CD4-positive, alpha-beta memory T cell (primary cell): Measurements from ENCODE around the gene PTHLH. TPM values are rescaled to one million over a fixed set of nuclear protein-coding genes. Genes with fewer than 3 reads are reported as not detected.

Source experiments
- CTCF ChIA-PET: fragments of 350-600 bp; sonication (Branson Sonifier 250); formaldehyde crosslinking; loops from one replicate; lab custom pipeline; 2021; ENCODE audit warnings: inconsistent platforms; ENCODE audit not compliant: partially characterized antibody; lab: Charles Lee
- POLR2A ChIA-PET: fragments of 350-600 bp; sonication (Branson Sonifier 250); formaldehyde crosslinking; loops from one replicate; lab custom pipeline; 2021; ENCODE audit not compliant: partially characterized antibody; lab: Charles Lee
- DNase-seq, 5 donors: peaks; one replicate each; pipeline versions ENCODE4 v3.0.0 to v3.0.0-alpha.2; 2020 to 2022; ENCODE audit warnings: mixed read lengths in 1 of 5
- H3K27ac ChIP-seq: one replicate; pipeline ENCODE4 v1.7.0; 2013; ENCODE audit warnings: low read depth, low read length
- H3K27me3 ChIP-seq: 2 replicates; pipeline ENCODE4 v1.7.0; 2013; ENCODE audit warnings: mild to moderate bottlenecking, low read length, moderate library complexity; ENCODE audit not compliant: insufficient read depth
- H3K36me3 ChIP-seq: 2 replicates; pipeline ENCODE4 v1.7.0; 2013; ENCODE audit warnings: mild to moderate bottlenecking, low read length, moderate library complexity; ENCODE audit not compliant: insufficient read depth
- H3K4me1 ChIP-seq: 2 replicates; pipeline ENCODE4 v1.7.0; 2013; ENCODE audit warnings: mild to moderate bottlenecking, low read length, moderate library complexity; ENCODE audit not compliant: insufficient read depth
- H3K4me3 ChIP-seq, 2 donors: one replicate each; pipeline ENCODE4 v1.7.0; 2013; ENCODE audit warnings: low read length in 2 of 2, mild to moderate bottlenecking in 1 of 2
- H3K9me3 ChIP-seq, 2 donors: one replicate each; pipeline ENCODE4 v1.7.0; 2013; ENCODE audit warnings: low read length in 2 of 2, control low read depth in 1 of 2; ENCODE audit not compliant: control insufficient read depth in 1 of 2
- H3K27ac Mint-ChIP-seq, 7 donors: one replicate each; pipeline ENCODE4 v1.8.0; 2020 to 2021; ENCODE audit warnings: mixed read lengths in 7 of 7, mild to moderate bottlenecking in 6 of 7, inconsistent platforms in 3 of 7, moderate library complexity in 3 of 7
- H3K27me3 Mint-ChIP-seq, 2 donors: one replicate each; pipeline ENCODE4 v1.8.0; 2020 to 2021; ENCODE audit warnings: mixed read lengths in 2 of 2
- H3K36me3 Mint-ChIP-seq, 2 donors: one replicate each; pipeline ENCODE4 v1.8.0; 2020 to 2021; ENCODE audit warnings: mixed read lengths in 2 of 2, inconsistent platforms in 1 of 2, mild to moderate bottlenecking in 1 of 2
- H3K4me1 Mint-ChIP-seq, 4 donors: one replicate each; pipeline ENCODE4 v1.8.0; 2020 to 2021; ENCODE audit warnings: mixed read lengths in 4 of 4, mild to moderate bottlenecking in 1 of 4
- H3K4me3 Mint-ChIP-seq, 8 donors: one replicate each; pipeline ENCODE4 v1.8.0; 2020 to 2021; ENCODE audit warnings: mixed read lengths in 8 of 8, mild to moderate bottlenecking in 7 of 8, moderate library complexity in 6 of 8, inconsistent platforms in 3 of 8
- H3K9me3 Mint-ChIP-seq, 8 donors: one replicate each; pipeline ENCODE4 v1.8.0; 2020 to 2021; ENCODE audit warnings: mixed read lengths in 8 of 8, mild to moderate bottlenecking in 5 of 8, inconsistent platforms in 3 of 8, moderate library complexity in 1 of 8
- intact Hi-C: fragments of 100-400 bp; cut with micrococcal nuclease; formaldehyde crosslinking; loops from one replicate; pipeline ENCODE4 v1.15.1; 2023
- polyA plus RNA-seq, 2 donors: library from polyadenylated mRNA; unstranded; fragments of 300-500 nt; fragmentation: Illumina TruSeq; gene quantifications; one replicate each; pipeline ENCODE4 v1.2.3, GENCODE V29; 2021
- total RNA-seq, 2 experiments: library from RNA; stranded (reverse); gene quantifications; one replicate each; pipeline ENCODE4 v1.2.3, GENCODE V29; 2021

Gene PTHLH
- total and polyA plus RNA-seq, 4 experiments from 2014 or later = not detected

- Histone ChIP-seq H3K4me1 (no peaks in the 10 kb centered on the region), H3K27me3 (no peaks in the 10 kb centered on the region), H3K36me3 (no peaks in the 10 kb centered on the region), H3K9me3 (no peaks in the 10 kb centered on the region), H3K4me3 (no peak overlapping the region), H3K27ac (no peak overlapping the region)
- Mint-ChIP-seq H3K27me3 (peaks cover 8 to 10% of the 10 kb centered on the region in 2 donors), H3K9me3 (no peaks in the 10 kb centered on the region), H3K27ac (no peak overlapping the region), H3K36me3 (no peaks in the 10 kb centered on the region), H3K4me1 (no peaks in the 10 kb centered on the region), H3K4me3 (no peak overlapping the region)
- intact Hi-C loops = no loop called here
- CTCF ChIA-PET = interaction anchor here (2.8 kb wide), 1 partner anchor 13 kb away, joined by 17 read pairs; no protein-coding TSS in a partner anchor
- POLR2A ChIA-PET = no interaction called here
- no peak for DNase-seq
Observed at GRCh38 chr12:27927347-27927746, 45.2 kb downstream of the PTHLH start.

DNA sequence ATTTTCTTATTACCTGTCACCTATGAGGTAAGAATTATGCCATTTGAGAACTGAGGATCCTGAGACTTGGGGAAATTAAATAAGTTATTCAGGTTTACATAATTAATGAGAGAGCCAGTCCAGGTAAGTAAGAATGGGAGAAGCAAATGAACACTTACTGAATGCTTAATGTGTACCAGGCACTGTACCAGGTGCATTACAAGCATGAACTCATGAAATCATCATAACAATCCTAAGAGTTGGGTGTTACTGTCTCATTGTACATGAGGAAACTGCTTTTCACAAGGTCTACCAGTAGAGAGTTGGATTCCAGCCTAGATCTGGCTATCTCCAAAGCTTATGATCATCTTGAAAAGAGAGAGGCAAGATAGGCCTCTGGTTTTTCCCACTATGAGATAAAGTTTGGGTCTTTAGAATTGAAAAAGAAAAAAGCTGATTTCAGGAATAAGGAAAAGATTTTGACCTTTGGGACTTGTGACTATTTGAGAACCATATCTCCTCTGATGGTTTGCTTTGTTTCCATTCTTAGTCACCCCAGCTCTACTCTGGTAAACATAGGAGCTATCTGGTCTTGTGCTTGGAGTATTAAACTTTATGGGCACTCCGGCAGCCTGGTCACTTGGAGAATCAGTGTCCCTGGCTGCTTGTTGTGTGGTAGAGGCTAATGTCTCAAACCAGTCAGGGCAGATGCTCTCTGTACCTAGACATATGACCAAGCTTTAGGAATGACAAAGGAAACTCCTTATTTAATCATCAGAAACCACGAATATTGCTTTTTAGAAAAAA, 48.0 kb downstream of the PTHLH start:
- no peaks in the 10 kb centered on the region for H3K27me3 ChIP-seq
- H3K27ac Mint-ChIP-seq = no peak overlapping the region
- no peaks in the 10 kb centered on the region for H3K4me1 ChIP-seq
- no peaks in the 10 kb centered on the region for H3K9me3 ChIP-seq
- ChIA-PET CTCF (interaction anchor here (2.5 kb wide), 1 partner anchor 16 kb away, joined by 10 read pairs; no protein-coding TSS in a partner anchor), POLR2A (no interaction called here)
- H3K4me3 Mint-ChIP-seq = no peak overlapping the region
- H3K4me3 ChIP-seq = no peak overlapping the region
- no peaks in the 10 kb centered on the region for H3K9me3 Mint-ChIP-seq
- peaks cover 7 to 13% of the 10 kb centered on the region in 2 donors for H3K27me3 Mint-ChIP-seq
- H3K36me3 ChIP-seq = no peaks in the 10 kb centered on the region
- intact Hi-C loops = no loop called here
- H3K27ac ChIP-seq = no peak overlapping the region
- H3K4me1 Mint-ChIP-seq = no peaks in the 10 kb centered on the region
- no peaks in the 10 kb centered on the region for H3K36me3 Mint-ChIP-seq
- no peak for DNase-seq

DNA sequence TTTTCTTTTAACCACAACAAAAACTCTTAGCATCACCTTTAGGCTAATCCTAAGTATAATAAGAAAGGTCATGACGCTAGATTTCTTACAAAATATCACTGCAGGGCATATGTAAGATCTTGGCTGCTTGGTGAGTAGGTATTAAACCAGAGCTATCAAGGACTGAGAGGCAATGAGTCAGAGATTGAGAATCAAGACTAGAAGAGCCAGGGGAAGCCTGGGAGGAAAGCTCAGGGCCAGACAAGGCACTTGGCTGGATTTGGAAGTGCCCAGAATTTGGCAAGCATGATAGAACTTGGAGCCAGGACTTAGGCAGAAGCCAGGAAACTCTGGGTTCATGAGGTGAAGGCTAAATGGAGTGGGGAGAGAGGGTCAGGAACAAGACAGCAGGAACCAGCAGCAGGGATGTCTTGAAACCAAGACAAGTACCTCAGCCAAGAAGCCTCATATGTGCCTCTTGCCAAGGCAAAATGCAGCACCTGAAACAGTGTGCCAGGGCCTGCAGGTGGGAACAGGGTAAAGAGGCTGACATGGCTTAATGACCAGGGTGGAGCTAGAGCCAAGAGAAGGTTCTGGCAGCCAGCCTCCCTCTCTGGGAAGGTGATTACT, 49.9 kb downstream of the PTHLH start:
- H3K4me3 Mint-ChIP-seq = no peak overlapping the region
- H3K4me1 Mint-ChIP-seq = no peaks in the 10 kb centered on the region
- CTCF ChIA-PET = no interaction called here
- no peak overlapping the region for H3K27ac Mint-ChIP-seq
- no peaks in the 10 kb centered on the region for H3K4me1 ChIP-seq
- H3K9me3 Mint-ChIP-seq = no peaks in the 10 kb centered on the region
- H3K36me3 ChIP-seq = no peaks in the 10 kb centered on the region
- peaks cover 6 to 14% of the 10 kb centered on the region in 2 donors for H3K27me3 Mint-ChIP-seq
- H3K27me3 ChIP-seq = no peaks in the 10 kb centered on the region
- H3K4me3 ChIP-seq = no peak overlapping the region
- intact Hi-C loops = no loop called here
- DNase-seq = no peak
- no peaks in the 10 kb centered on the region for H3K36me3 Mint-ChIP-seq
- no peak overlapping the region for H3K27ac ChIP-seq
- POLR2A ChIA-PET = interaction anchor here (0.6 kb wide), 1 partner anchor 9 kb away, joined by 3 read pairs; no protein-coding TSS in a partner anchor
- no peaks in the 10 kb centered on the region for H3K9me3 ChIP-seq

DNA sequence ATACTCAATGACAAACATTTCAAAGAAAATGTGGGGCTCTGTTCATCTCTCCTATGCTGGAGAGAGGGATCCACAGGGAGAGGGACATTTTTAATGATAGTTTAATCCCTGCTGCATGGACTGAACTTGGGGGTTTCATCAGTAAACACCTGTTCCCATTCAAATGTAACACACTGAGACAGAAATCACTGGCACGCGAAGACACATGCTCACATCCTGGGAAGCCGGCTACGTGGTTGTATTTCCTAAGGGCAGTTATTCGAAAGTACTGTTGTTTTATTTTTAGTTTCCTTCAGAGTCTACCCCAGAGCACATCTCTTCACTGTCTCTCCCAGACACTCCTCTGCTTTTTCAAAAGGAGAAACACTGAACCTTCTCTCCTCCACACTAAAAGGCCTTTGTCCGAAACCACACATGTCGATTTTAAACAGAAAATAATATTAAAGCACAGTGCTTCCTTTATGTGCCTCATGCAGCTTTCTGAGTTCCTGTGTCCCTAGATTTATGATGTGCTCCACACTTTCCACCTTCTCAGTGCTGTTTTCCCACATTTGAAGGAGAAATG, 52.8 kb downstream of the PTHLH start:
- CTCF ChIA-PET = no interaction called here
- H3K4me1 Mint-ChIP-seq = no peaks in the 10 kb centered on the region
- H3K9me3 ChIP-seq = no peaks in the 10 kb centered on the region

GRCh38 chr12:27915536-27915935, 57.0 kb downstream of the PTHLH start:
- Histone ChIP-seq H3K9me3 (no peaks in the 10 kb centered on the region), H3K36me3 (no peaks in the 10 kb centered on the region), H3K4me3 (no peak overlapping the region), H3K27me3 (no peaks in the 10 kb centered on the region), H3K4me1 (no peaks in the 10 kb centered on the region), H3K27ac (no peak overlapping the region)
- intact Hi-C loops = no loop called here
- no peaks in the 10 kb centered on the region for H3K36me3 Mint-ChIP-seq
- ChIA-PET CTCF (no interaction called here), POLR2A (no interaction called here)
- peaks cover 0 to 4% (median 0%) of the 10 kb centered on the region in 8 donors for H3K9me3 Mint-ChIP-seq
- no peak overlapping the region for H3K27ac Mint-ChIP-seq
- no peak for DNase-seq
- H3K4me1 Mint-ChIP-seq = no peaks in the 10 kb centered on the region
- H3K27me3 Mint-ChIP-seq = peaks cover 1 to 5% of the 10 kb centered on the region in 2 donors
- H3K4me3 Mint-ChIP-seq = no peak overlapping the region

More for the DNA sequence above, 52.8 kb downstream of the PTHLH start:
- no peaks in the 10 kb centered on the region for H3K27me3 ChIP-seq
- H3K27ac Mint-ChIP-seq = no peak overlapping the region
- H3K27ac ChIP-seq = no peak overlapping the region
- H3K9me3 Mint-ChIP-seq = no peaks in the 10 kb centered on the region
- H3K27me3 Mint-ChIP-seq = peaks cover 5 to 14% of the 10 kb centered on the region in 2 donors
- H3K4me3 Mint-ChIP-seq = no peak overlapping the region
- DNase-seq = no peak
- H3K36me3 ChIP-seq = no peaks in the 10 kb centered on the region
- POLR2A ChIA-PET = no interaction called here
- no peak overlapping the region for H3K4me3 ChIP-seq
- no peaks in the 10 kb centered on the region for H3K36me3 Mint-ChIP-seq
- intact Hi-C loops = no loop called here
- no peaks in the 10 kb centered on the region for H3K4me1 ChIP-seq

DNA sequence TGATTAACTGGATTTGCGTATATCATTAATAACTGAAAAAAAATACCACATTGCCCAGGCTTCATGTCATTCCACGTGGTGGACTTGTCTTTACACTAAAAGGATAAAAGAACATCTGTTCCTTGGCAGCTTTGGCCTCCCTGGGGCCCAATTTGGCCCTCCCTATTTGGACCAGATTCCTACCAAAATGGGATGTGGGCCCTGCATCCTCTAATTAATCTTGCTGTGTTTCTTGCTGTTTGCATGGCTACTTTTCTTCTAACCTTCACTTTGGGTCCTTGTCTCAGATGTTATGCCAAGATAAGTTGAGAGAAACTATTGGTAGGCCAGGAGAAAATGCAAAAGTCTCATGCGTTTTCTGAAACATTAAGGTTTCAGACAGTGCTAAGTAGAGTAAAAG, 57.5 kb downstream of the PTHLH start:
- Mint-ChIP-seq H3K27ac (no peak overlapping the region), H3K4me1 (no peaks in the 10 kb centered on the region), H3K36me3 (no peaks in the 10 kb centered on the region), H3K4me3 (no peak overlapping the region), H3K9me3 (peaks cover 0 to 5% (median 0%) of the 10 kb centered on the region in 8 donors), H3K27me3 (peaks cover 1 to 5% of the 10 kb centered on the region in 2 donors)
- H3K27ac ChIP-seq = no peak overlapping the region
- intact Hi-C loops = no loop called here
- no peak for DNase-seq
- H3K27me3 ChIP-seq = no peaks in the 10 kb centered on the region
- H3K4me3 ChIP-seq = no peak overlapping the region
- H3K36me3 ChIP-seq = no peaks in the 10 kb centered on the region
- CTCF ChIA-PET = no interaction called here
- POLR2A ChIA-PET = no interaction called here
- no peaks in the 10 kb centered on the region for H3K4me1 ChIP-seq
- no peaks in the 10 kb centered on the region for H3K9me3 ChIP-seq

DNA sequence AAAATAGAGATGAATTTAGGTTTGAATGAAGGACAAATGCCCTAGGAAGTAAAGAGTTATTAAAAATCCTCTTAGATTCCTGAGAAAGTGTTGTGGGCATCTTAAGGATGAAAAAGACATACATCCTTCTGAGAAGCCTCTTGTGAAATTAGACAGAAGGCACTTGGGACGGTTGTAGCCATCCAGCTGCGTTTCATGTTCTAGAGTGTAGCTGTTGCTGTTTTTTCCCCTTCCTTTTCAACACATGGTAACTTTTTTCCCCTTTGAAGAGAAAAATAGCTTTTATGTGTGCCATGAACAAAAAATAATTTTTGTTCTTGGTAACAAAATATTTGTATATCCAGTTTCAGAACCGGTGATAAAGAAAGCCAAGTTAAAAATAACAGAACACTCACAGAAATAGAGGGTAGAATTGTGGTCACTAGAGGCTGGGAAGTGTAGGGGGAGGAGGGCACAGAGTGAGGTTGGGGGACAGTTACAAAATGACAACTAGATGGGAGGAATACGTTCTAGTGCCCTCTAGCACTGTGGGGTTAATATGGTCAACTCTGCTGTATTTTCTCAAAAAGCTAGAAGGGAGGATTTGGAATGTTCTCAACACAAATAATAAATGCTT, 58.4 kb downstream of the PTHLH start:
- peaks cover 1 to 9% of the 10 kb centered on the region in 2 donors for H3K27me3 Mint-ChIP-seq
- no peak overlapping the region for H3K4me3 Mint-ChIP-seq
- H3K27ac Mint-ChIP-seq = no peak overlapping the region
- no peaks in the 10 kb centered on the region for H3K9me3 ChIP-seq
- peaks cover 0 to 5% (median 0%) of the 10 kb centered on the region in 8 donors for H3K9me3 Mint-ChIP-seq
- H3K4me1 Mint-ChIP-seq = no peaks in the 10 kb centered on the region
- no peaks in the 10 kb centered on the region for H3K4me1 ChIP-seq
- H3K36me3 Mint-ChIP-seq = no peaks in the 10 kb centered on the region
- ChIA-PET POLR2A (interaction anchor here (0.6 kb wide), 1 partner anchor 9 kb away, joined by 3 read pairs; no protein-coding TSS in a partner anchor), CTCF (interaction anchor here (1.2 kb wide), 1 partner anchor 27 kb away, joined by 3 read pairs; no protein-coding TSS in a partner anchor)
- DNase-seq = no peak
- no peak overlapping the region for H3K27ac ChIP-seq
- no peak overlapping the region for H3K4me3 ChIP-seq
- H3K27me3 ChIP-seq = no peaks in the 10 kb centered on the region
- no peaks in the 10 kb centered on the region for H3K36me3 ChIP-seq
- intact Hi-C loops = no loop called here
